Right lobe of liver (tissue), 6 donors: ENCODE measurements around the gene CNGB1. TPM values are rescaled to one million over a fixed set of nuclear protein-coding genes. Genes with fewer than 3 reads are reported as not detected.

Experiments
- ATAC-seq, 4 donors: fragments of 200-7000 bp; cut with Tn5 transposase; one replicate each; pipeline ENCODE4 v1.9.1; 2020; ENCODE audit warnings: mild to moderate bottlenecking in 4 of 4, moderate library complexity in 4 of 4
- DNase-seq, 3 donors: peaks; one replicate each; pipeline ENCODE4 v3.0.0-alpha.2; 2020
- H3K27ac ChIP-seq, 3 donors: fragments of 200-600 bp; one replicate each; pipeline ENCODE4 v1.8.0; 2022
- H3K27me3 ChIP-seq, 2 donors: fragments of 200-600 bp; one replicate each; pipeline ENCODE4 v1.8.0; 2022
- H3K36me3 ChIP-seq, 4 donors: fragments of 200-600 bp; sonication (generic) in 1 of 4; one replicate each; pipeline versions ENCODE4 v1.5.1 to v1.8.0; 2017 to 2022; ENCODE audit warnings: control low read depth in 1 of 4
- H3K4me1 ChIP-seq, 4 donors: fragments of 200-600 bp; sonication (generic) in 1 of 4; one replicate each; pipeline versions ENCODE4 v1.5.1 to v1.8.0; 2017 to 2022; ENCODE audit warnings: control low read depth in 1 of 4
- H3K4me3 ChIP-seq, 3 donors: fragments of 200-600 bp; one replicate each; pipeline ENCODE4 v1.8.0; 2022
- H3K9me3 ChIP-seq, 4 donors: fragments of 200-600 bp; sonication (generic) in 1 of 4; one replicate each; pipeline versions ENCODE4 v1.5.1 to v1.8.0; 2017 to 2022; ENCODE audit warnings: control low read depth in 1 of 4
- CTCF ChIP-seq, 4 donors: fragments of 200-600 bp in 3 of 4; fragments of 450-650 bp in 1 of 4; IDR thresholded peaks; one replicate each; pipeline versions ENCODE4 v1.5.1 to v1.8.0; 2016 to 2022; ENCODE audit warnings: antibody characterized with exemption in 4 of 4, mild to moderate bottlenecking in 2 of 4
- POLR2A ChIP-seq: fragments of 450-650 bp; IDR thresholded peaks from one replicate; pipeline ENCODE4 v1.6.1; 2017; ENCODE audit warnings: antibody characterized with exemption, mild to moderate bottlenecking
- WGBS: methylation state at CpG from one replicate; pipeline ENCODE4 v1.1.6; 2018; ENCODE audit warnings: low coverage, low lambda C conversion rate; ENCODE audit not compliant: insufficient coverage; ENCODE audit errors: missing lambda C conversion rate; 5-methylcytosine and 5-hydroxymethylcytosine counted together
- intact Hi-C, 2 donors: fragments of 100-400 bp; cut with DNase I; formaldehyde crosslinking; loops; one replicate each; pipeline versions ENCODE4 v1.11.2 to v1.14.1; 2022
- total RNA-seq, 6 experiments: library from RNA; depleted of rRNA in 2 of 6; stranded (reverse); fragments of >200 nt in 2 of 6; fragmentation: NEBNext Ultra II Directional in 3 of 6; extraction: Animal tissue kit (Norgen Biotek cat#: 25700) in 3 of 6; gene quantifications; one replicate each; pipeline versions ENCODE4 v1.1.0 to v1.2.4, GENCODE V29; 2016 to 2023
- donor health status: DM: no; HTN: yes; CAD: no.
- donor health status: DM: no; HTN: no; CAD: no.
- donor health status: DM: no; HTN: no; CAD: no.
- donor health status: DM: no; HTN: yes; CAD: no.
- donor health status: DM: no; HTN: yes; CAD: no.

The CNGB1 gene
- total RNA-seq, 6 experiments from 2014 or later = not detected

GRCh38 chr16:57912529-57913260 is 58.2 kb downstream of the CNGB1 start:
- intact Hi-C loops = no loop called here
- TF ChIP-seq POLR2A (no peak), CTCF (IDR thresholded peaks at IDR 0.05) (no peak)
- no peaks in the 10 kb centered on the region for H3K36me3 ChIP-seq
- no peaks in the 10 kb centered on the region for H3K4me1 ChIP-seq
- WGBS = 77% methylated on average over 6 of the region's 16 CpGs
- no peaks in the 10 kb centered on the region for H3K27me3 ChIP-seq
- no peak for ATAC-seq
- no peak overlapping the region for H3K27ac ChIP-seq
- no peaks in the 10 kb centered on the region for H3K9me3 ChIP-seq
- DNase-seq = no peak
- H3K4me3 ChIP-seq = no peak overlapping the region

- DNase-seq = no peak
- intact Hi-C loops = no loop called here
- Histone ChIP-seq H3K36me3 (no peaks in the 10 kb centered on the region), H3K27me3 (no peaks in the 10 kb centered on the region), H3K9me3 (no peaks in the 10 kb centered on the region), H3K4me3 (no peak overlapping the region), H3K27ac (no peak overlapping the region), H3K4me1 (no peaks in the 10 kb centered on the region)
- whole genome bisulfite sequencing = 83% methylated on average over 3 of the region's 9 CpGs
- TF ChIP-seq POLR2A (no peak), CTCF (IDR thresholded peaks at IDR 0.05) (no peak)
- ATAC-seq = no peak
Measured at GRCh38 chr16:57911743-57912142, 59.2 kb downstream of the CNGB1 start.

DNA sequence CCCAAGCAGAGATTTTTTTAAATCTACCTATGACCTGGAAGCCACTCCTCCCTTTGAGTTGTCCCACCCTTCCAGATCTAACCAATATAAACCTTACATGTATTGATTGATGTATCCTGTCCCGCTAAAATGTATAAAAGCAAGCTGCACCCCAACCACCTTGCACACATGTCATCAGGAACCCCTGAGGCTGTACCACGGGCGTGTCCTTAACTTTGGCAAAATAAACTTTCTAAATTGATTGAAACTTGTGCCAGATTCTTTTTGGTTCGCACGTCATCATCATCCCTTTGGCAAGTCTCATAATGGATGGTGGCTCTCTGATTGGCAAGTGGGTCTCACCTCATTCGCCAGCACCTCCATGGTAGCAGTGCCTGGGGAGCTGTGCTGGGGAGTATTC is 60.2 kb downstream of the CNGB1 start:
- intact Hi-C loops = no loop called here
- TF ChIP-seq CTCF (IDR thresholded peaks at IDR 0.05) (no peak), POLR2A (no peak)
- H3K9me3 ChIP-seq = no peaks in the 10 kb centered on the region
- no peak overlapping the region for H3K4me3 ChIP-seq
- no peaks in the 10 kb centered on the region for H3K27me3 ChIP-seq
- H3K36me3 ChIP-seq = no peaks in the 10 kb centered on the region
- no peaks in the 10 kb centered on the region for H3K4me1 ChIP-seq
- ATAC-seq = no peak
- DNase-seq = no peak
- no peak overlapping the region for H3K27ac ChIP-seq
- 76% methylated on average over 6 of the region's 6 CpGs for WGBS

DNA sequence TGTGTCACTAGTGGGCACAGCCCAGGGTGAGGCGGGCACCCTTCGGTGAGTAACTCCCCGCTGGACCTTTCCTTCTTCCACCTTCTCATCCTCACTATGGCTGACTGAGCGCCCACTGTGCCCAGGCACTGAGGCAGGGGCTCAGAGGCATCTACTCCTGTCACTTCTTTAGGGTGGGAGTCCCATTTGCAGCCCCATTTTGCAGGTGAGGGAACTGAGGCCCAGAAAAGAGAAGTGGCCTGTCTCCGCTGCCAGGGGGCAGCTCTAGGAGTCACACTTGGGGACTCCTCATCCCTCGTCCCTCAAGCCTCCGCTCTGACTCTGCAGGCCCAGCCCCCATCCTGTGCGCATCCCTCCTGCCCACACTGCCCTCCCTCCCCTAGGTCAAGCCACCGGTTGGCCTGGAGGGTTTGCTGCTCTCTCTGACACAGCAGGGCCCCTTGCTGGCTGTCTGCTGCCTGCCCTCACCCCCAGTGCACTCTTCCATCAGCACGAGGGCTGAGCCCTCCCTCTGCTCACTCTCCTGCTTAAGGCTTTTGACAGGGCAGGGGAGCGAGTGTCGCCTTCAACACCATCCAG is 62.4 kb downstream of the CNGB1 start:
- ATAC-seq (no peak), DNase-seq (no peak)
- no peaks in the 10 kb centered on the region for H3K9me3 ChIP-seq
- intact Hi-C loops = loop anchor here in 1 of 2 donors (5.0 kb wide), 1 partner anchor 89 kb away; no protein-coding TSS in a partner anchor
- H3K4me3 ChIP-seq = no peak overlapping the region
- TF ChIP-seq POLR2A (no peak), CTCF (IDR thresholded peaks at IDR 0.05) (no peak)
- no peak overlapping the region for H3K27ac ChIP-seq
- no peaks in the 10 kb centered on the region for H3K4me1 ChIP-seq
- H3K27me3 ChIP-seq = no peaks in the 10 kb centered on the region
- no peaks in the 10 kb centered on the region for H3K36me3 ChIP-seq
- 87% methylated on average over 5 of the region's 12 CpGs for WGBS
